Measurements from ENCODE around the gene CDK17.

DNA sequence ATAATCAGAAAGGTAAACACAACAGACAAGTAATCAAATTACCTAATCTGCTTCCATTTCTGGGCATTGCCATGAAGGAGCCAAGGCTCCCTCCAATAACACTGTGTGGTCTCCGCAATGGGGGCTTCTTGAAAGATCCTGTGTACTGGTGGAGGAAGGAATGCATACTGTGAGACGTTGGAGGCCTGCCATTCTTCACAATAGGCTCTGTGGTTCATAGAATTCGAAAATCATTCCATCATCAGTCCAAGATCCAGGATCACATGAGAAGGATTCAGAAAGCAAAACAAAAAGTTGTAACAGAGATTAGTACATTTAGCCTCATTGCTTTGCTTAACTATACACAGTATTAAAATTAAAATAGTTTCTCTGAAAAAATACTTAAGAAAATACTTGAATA, 76.3 kb downstream of the CDK17 start:
- TF ChIP-seq, protein P1, sequence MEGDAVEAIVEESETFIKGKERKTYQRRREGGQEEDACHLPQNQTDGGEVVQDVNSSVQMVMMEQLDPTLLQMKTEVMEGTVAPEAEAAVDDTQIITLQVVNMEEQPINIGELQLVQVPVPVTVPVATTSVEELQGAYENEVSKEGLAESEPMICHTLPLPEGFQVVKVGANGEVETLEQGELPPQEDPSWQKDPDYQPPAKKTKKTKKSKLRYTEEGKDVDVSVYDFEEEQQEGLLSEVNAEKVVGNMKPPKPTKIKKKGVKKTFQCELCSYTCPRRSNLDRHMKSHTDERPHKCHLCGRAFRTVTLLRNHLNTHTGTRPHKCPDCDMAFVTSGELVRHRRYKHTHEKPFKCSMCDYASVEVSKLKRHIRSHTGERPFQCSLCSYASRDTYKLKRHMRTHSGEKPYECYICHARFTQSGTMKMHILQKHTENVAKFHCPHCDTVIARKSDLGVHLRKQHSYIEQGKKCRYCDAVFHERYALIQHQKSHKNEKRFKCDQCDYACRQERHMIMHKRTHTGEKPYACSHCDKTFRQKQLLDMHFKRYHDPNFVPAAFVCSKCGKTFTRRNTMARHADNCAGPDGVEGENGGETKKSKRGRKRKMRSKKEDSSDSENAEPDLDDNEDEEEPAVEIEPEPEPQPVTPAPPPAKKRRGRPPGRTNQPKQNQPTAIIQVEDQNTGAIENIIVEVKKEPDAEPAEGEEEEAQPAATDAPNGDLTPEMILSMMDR (IDR thresholded peaks at IDR 0.05) = no peak
- no peak for TF ChIP-seq POLR2AphosphoS5 (IDR thresholded peaks at IDR 0.05)
- no peak for TF ChIP-seq POLR2A (IDR thresholded peaks at IDR 0.05)

All from breast epithelium (tissue), 3 donors.